Measurements from ENCODE around the gene CMTM4.

Gene CMTM4

GRCh38 chr16:66608241-66609138 is 88.1 kb downstream of the CMTM4 start:
- H3K9ac ChIP-seq (ENCODE audit: low read depth in 1 of 2, low read length in 2 of 2) = no peak overlapping the region
- no peaks in the 10 kb centered on the region for H3K9me3 ChIP-seq (ENCODE audit: control insufficient read depth in 1 of 2, low read length in 2 of 2)
- H3K27me3 ChIP-seq (ENCODE audit: control insufficient read depth in 1 of 2, insufficient read depth in 2 of 2, low read length in 2 of 2) = peaks cover 0 to 4% of the 10 kb centered on the region in 2 donors
- H3K27ac ChIP-seq (ENCODE audit: low read depth, low read length) = no peak overlapping the region
- H3K4me3 ChIP-seq (ENCODE audit: low read depth in 1 of 2, low read length in 2 of 2) = no peak overlapping the region
- H3K4me1 ChIP-seq (ENCODE audit: control insufficient read depth in 1 of 2, insufficient read depth in 2 of 2, low read length in 2 of 2) = peaks cover 5 to 30% of the 10 kb centered on the region in 2 donors
- peaks cover 9 to 35% of the 10 kb centered on the region in 2 donors for H3K36me3 ChIP-seq (ENCODE audit: control insufficient read depth in 1 of 2, insufficient read depth in 2 of 2, low read length in 2 of 2)

GRCh38 chr16:66605979-66606751 is 90.4 kb downstream of the CMTM4 start:
- peak overlapping the region; percentile 38 to 39 for H3K9ac ChIP-seq (ENCODE audit: low read depth in 1 of 2, low read length in 2 of 2)
- peak overlapping the region; percentile 57 to 61 for H3K4me3 ChIP-seq (ENCODE audit: low read depth in 1 of 2, low read length in 2 of 2)
- H3K9me3 ChIP-seq (ENCODE audit: control insufficient read depth in 1 of 2, low read length in 2 of 2) = no peaks in the 10 kb centered on the region
- H3K27ac ChIP-seq (ENCODE audit: low read depth, low read length) = no peak overlapping the region
- H3K27me3 ChIP-seq (ENCODE audit: control insufficient read depth in 1 of 2, insufficient read depth in 2 of 2, low read length in 2 of 2) = peaks cover 0 to 4% of the 10 kb centered on the region in 2 donors
- H3K36me3 ChIP-seq (ENCODE audit: control insufficient read depth in 1 of 2, insufficient read depth in 2 of 2, low read length in 2 of 2) = peaks cover under 1 to 26% of the 10 kb centered on the region in 2 donors
- peaks cover 5 to 30% of the 10 kb centered on the region in 2 donors for H3K4me1 ChIP-seq (ENCODE audit: control insufficient read depth in 1 of 2, insufficient read depth in 2 of 2, low read length in 2 of 2)

DNA sequence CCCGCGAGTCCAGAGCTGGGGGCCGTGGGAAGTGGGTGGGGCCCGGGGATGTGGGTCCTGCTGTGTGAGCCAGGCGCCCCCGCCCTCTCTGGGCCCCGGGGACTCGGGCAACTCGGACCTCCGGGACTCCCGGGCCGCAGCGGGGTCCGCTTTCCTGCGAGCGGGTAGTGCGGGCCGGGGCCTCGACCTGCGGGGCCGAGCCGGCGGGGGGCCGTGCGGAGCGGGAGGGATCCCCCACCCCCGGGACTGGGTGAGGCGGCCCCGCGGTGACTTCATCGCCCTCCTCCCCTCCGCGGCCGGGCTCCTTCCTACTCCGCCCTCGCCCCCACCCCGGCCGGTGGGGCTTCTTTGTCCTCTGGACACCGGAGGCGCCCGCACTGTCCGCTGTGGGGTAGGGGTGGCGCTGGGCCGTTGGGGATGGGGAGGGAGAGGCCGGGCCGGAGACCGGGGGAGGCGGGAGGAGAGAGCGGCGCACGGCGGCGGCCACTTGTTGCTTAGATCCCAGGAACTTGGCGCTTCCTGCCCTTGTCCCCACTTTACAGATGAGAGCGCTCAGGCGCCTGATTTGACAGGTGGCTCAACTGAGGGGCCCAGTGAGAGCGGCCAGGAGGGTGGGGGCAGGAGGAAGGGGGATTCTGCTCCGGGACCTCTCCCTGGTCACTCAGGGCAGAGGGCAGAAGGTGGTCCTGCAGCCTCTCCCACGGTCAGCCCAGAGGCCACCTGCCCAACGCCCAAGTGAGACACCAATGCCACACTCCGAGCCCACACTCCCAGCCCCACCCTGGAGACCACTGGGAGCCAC is 91.2 kb downstream of the CMTM4 start:
- Histone ChIP-seq H3K9me3 (ENCODE audit: control insufficient read depth in 1 of 2, low read length in 2 of 2) (no peaks in the 10 kb centered on the region), H3K9ac (ENCODE audit: low read depth in 1 of 2, low read length in 2 of 2) (peak overlapping the region; percentile 38 to 39), H3K27me3 (ENCODE audit: control insufficient read depth in 1 of 2, insufficient read depth in 2 of 2, low read length in 2 of 2) (peaks cover 0 to 4% of the 10 kb centered on the region in 2 donors), H3K4me1 (ENCODE audit: control insufficient read depth in 1 of 2, insufficient read depth in 2 of 2, low read length in 2 of 2) (peaks cover 5 to 30% of the 10 kb centered on the region in 2 donors), H3K27ac (ENCODE audit: low read depth, low read length) (peak overlapping the region; percentile 20), H3K36me3 (ENCODE audit: control insufficient read depth in 1 of 2, insufficient read depth in 2 of 2, low read length in 2 of 2) (peaks cover 0 to 18% of the 10 kb centered on the region in 2 donors), H3K4me3 (ENCODE audit: low read depth in 1 of 2, low read length in 2 of 2) (peak overlapping the region; percentile 57 to 61)

GRCh38 chr16:66604376-66605176 is 92.0 kb downstream of the CMTM4 start, which contains the start of gene CMTM3:
CMTM3 (plus strand) TSS chr16:66604704; CDS start chr16:66604806, 102 bp downstream.
- peak within 1 kb of the TSS; percentile 39 to 43 for H3K9ac ChIP-seq (ENCODE audit: low read depth in 1 of 2, low read length in 2 of 2)
- H3K36me3 ChIP-seq (ENCODE audit: control insufficient read depth in 1 of 2, insufficient read depth in 2 of 2, low read length in 2 of 2) = peaks cover 0 to 10% of the 10 kb centered on the region in 2 donors
- peaks cover 5 to 30% of the 10 kb centered on the region in 2 donors for H3K4me1 ChIP-seq (ENCODE audit: control insufficient read depth in 1 of 2, insufficient read depth in 2 of 2, low read length in 2 of 2)
- H3K27me3 ChIP-seq (ENCODE audit: control insufficient read depth in 1 of 2, insufficient read depth in 2 of 2, low read length in 2 of 2) = peaks cover 0 to 4% of the 10 kb centered on the region in 2 donors
- H3K9me3 ChIP-seq (ENCODE audit: control insufficient read depth in 1 of 2, low read length in 2 of 2) = no peaks in the 10 kb centered on the region
- H3K27ac ChIP-seq (ENCODE audit: low read depth, low read length) = peak within 1 kb of the TSS; percentile 20
- H3K4me3 ChIP-seq (ENCODE audit: low read depth in 1 of 2, low read length in 2 of 2) = peak within 1 kb of the TSS; percentile 63 to 73

GRCh38 chr16:66603537-66604375 is 92.8 kb downstream of the CMTM4 start:
- H3K27me3 ChIP-seq (ENCODE audit: control insufficient read depth in 1 of 2, insufficient read depth in 2 of 2, low read length in 2 of 2) = peaks cover 0 to 4% of the 10 kb centered on the region in 2 donors

GRCh38 chr16:66601471-66601870 is 95.1 kb downstream of the CMTM4 start:
- H3K9me3 ChIP-seq (ENCODE audit: control insufficient read depth in 1 of 2, low read length in 2 of 2) = no peaks in the 10 kb centered on the region
- no peak overlapping the region for H3K4me3 ChIP-seq (ENCODE audit: low read depth in 1 of 2, low read length in 2 of 2)
- H3K27ac ChIP-seq (ENCODE audit: low read depth, low read length) = no peak overlapping the region
- H3K27me3 ChIP-seq (ENCODE audit: control insufficient read depth in 1 of 2, insufficient read depth in 2 of 2, low read length in 2 of 2) = peaks cover 0 to 4% of the 10 kb centered on the region in 2 donors
- no peak overlapping the region for H3K9ac ChIP-seq (ENCODE audit: low read depth in 1 of 2, low read length in 2 of 2)
- peaks cover 0 to 15% of the 10 kb centered on the region in 2 donors for H3K4me1 ChIP-seq (ENCODE audit: control insufficient read depth in 1 of 2, insufficient read depth in 2 of 2, low read length in 2 of 2)
- no peaks in the 10 kb centered on the region for H3K36me3 ChIP-seq (ENCODE audit: control insufficient read depth in 1 of 2, insufficient read depth in 2 of 2, low read length in 2 of 2)

More at GRCh38 chr16:66603537-66604375, 92.8 kb downstream of the CMTM4 start:
- no peaks in the 10 kb centered on the region for H3K9me3 ChIP-seq (ENCODE audit: control insufficient read depth in 1 of 2, low read length in 2 of 2)
- peaks cover 0 to 2% of the 10 kb centered on the region in 2 donors for H3K36me3 ChIP-seq (ENCODE audit: control insufficient read depth in 1 of 2, insufficient read depth in 2 of 2, low read length in 2 of 2)
- no peak overlapping the region for H3K27ac ChIP-seq (ENCODE audit: low read depth, low read length)
- peak overlapping the region; percentile 39 to 43 for H3K9ac ChIP-seq (ENCODE audit: low read depth in 1 of 2, low read length in 2 of 2)
- peak overlapping the region; percentile 63 to 73 for H3K4me3 ChIP-seq (ENCODE audit: low read depth in 1 of 2, low read length in 2 of 2)
- H3K4me1 ChIP-seq (ENCODE audit: control insufficient read depth in 1 of 2, insufficient read depth in 2 of 2, low read length in 2 of 2) = peaks cover 2 to 26% of the 10 kb centered on the region in 2 donors

- H3K27ac ChIP-seq (ENCODE audit: low read depth, low read length) = no peak overlapping the region
- H3K4me1 ChIP-seq (ENCODE audit: control insufficient read depth in 1 of 2, insufficient read depth in 2 of 2, low read length in 2 of 2) = peaks cover 0 to 5% of the 10 kb centered on the region in 2 donors
- no peak overlapping the region for H3K9ac ChIP-seq (ENCODE audit: low read depth in 1 of 2, low read length in 2 of 2)
- H3K36me3 ChIP-seq (ENCODE audit: control insufficient read depth in 1 of 2, insufficient read depth in 2 of 2, low read length in 2 of 2) = no peaks in the 10 kb centered on the region
- H3K9me3 ChIP-seq (ENCODE audit: control insufficient read depth in 1 of 2, low read length in 2 of 2) = no peaks in the 10 kb centered on the region
- H3K27me3 ChIP-seq (ENCODE audit: control insufficient read depth in 1 of 2, insufficient read depth in 2 of 2, low read length in 2 of 2) = peaks cover 0 to 4% of the 10 kb centered on the region in 2 donors
- no peak overlapping the region for H3K4me3 ChIP-seq (ENCODE audit: low read depth in 1 of 2, low read length in 2 of 2)
Observed at GRCh38 chr16:66600477-66600876, 96.1 kb downstream of the CMTM4 start.

DNA sequence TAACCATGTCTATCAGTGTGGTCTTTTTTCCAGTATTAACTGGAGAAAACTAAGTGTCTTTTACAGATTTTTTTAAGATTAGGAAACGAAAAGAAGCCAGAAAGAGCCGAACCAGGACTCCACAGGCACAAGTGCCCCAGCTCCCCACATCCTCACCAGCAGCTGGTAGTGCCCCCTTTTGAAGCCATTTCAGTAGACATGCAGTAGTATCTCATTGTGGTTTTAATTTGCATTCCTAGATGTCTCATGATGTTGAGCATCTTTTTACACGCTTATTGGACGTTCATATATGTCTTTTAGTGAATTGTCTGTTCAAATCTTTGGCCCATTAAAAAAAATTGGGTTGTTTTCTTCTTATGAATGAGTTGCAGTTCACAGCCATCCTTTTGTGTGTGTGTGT is 96.8 kb downstream of the CMTM4 start:
- Histone ChIP-seq H3K9me3 (ENCODE audit: control insufficient read depth in 1 of 2, low read length in 2 of 2) (no peaks in the 10 kb centered on the region), H3K4me1 (ENCODE audit: control insufficient read depth in 1 of 2, insufficient read depth in 2 of 2, low read length in 2 of 2) (peaks cover 0 to 5% of the 10 kb centered on the region in 2 donors), H3K27ac (ENCODE audit: low read depth, low read length) (no peak overlapping the region), H3K36me3 (ENCODE audit: control insufficient read depth in 1 of 2, insufficient read depth in 2 of 2, low read length in 2 of 2) (no peaks in the 10 kb centered on the region), H3K9ac (ENCODE audit: low read depth in 1 of 2, low read length in 2 of 2) (no peak overlapping the region), H3K27me3 (ENCODE audit: control insufficient read depth in 1 of 2, insufficient read depth in 2 of 2, low read length in 2 of 2) (peaks cover 0 to 4% of the 10 kb centered on the region in 2 donors), H3K4me3 (ENCODE audit: low read depth in 1 of 2, low read length in 2 of 2) (no peak overlapping the region)
